ENCODE data around the gene KLK12.

- TF ChIP-seq CTCF (IDR thresholded peaks at IDR 0.05) (no peak), POLR2A (IDR thresholded peaks at IDR 0.05) (no peak)
These were observed 28.4 kb downstream of the KLK12 start for GRCh38 chr19:51006406-51006805.
